HCEC 1CT (cell line): ENCODE results near the gene POGK.
"Not testable (repeated sequence)": the region's sequence is repeated elsewhere in the genome, so short reads cannot be mapped to it uniquely, and the experiment has no call there.

Experiments
- DNase-seq: peaks from one replicate; pipeline ENCODE4 v3.0.0-alpha.2; 2017

POGK gene

GRCh38 chr1:166857995-166858394, 18.7 kb downstream of the POGK start:
- DNase-seq, result no peak

GRCh38 chr1:166858726-166859419, 19.6 kb downstream of the POGK start:
- no peak for DNase-seq

GRCh38 chr1:166859597-166859996, 20.3 kb downstream of the POGK start:
- no peak for DNase-seq

- no peak for DNase-seq
Measured at GRCh38 chr1:166865926-166866325, 26.7 kb downstream of the POGK start.

- DNase-seq, result no peak
Measured at GRCh38 chr1:166868639-166869038, 29.4 kb downstream of the POGK start.

GRCh38 chr1:166869318-166870099, 30.2 kb downstream of the POGK start:
- no peak for DNase-seq

GRCh38 chr1:166870584-166870983, 31.3 kb downstream of the POGK start:
- DNase-seq, result no peak

GRCh38 chr1:166874464-166874863, 35.2 kb downstream of the POGK start:
- no peak for DNase-seq

GRCh38 chr1:166875302-166875733, 36.0 kb downstream of the POGK start:
- DNase-seq, result no peak

GRCh38 chr1:166875734-166876539, 36.7 kb downstream of the POGK start, which contains the start of gene TADA1:
TSS of gene TADA1 (minus strand) at chr1:166876264. CDS start at chr1:166876233, 31 bp downstream.
- DNase-seq, result peak; percentile 98

GRCh38 chr1:166876540-166876838, 37.2 kb downstream of the POGK start:
- DNase-seq, result no peak

GRCh38 chr1:166878173-166878917, 39.1 kb downstream of the POGK start:
- not testable (repeated sequence) for DNase-seq

GRCh38 chr1:166882893-166883292, 43.6 kb downstream of the POGK start:
- no peak for DNase-seq

- no peak for DNase-seq
Measured at GRCh38 chr1:166884040-166884642, 44.9 kb downstream of the POGK start.

- no peak for DNase-seq
Measured at GRCh38 chr1:166884971-166885370, 45.7 kb downstream of the POGK start.

GRCh38 chr1:166888373-166889111, 49.3 kb downstream of the POGK start:
- no peak for DNase-seq

GRCh38 chr1:166889776-166890175, 50.5 kb downstream of the POGK start:
- no peak for DNase-seq

- DNase-seq, result no peak
Measured at GRCh38 chr1:166895766-166896165, 56.5 kb downstream of the POGK start.

- DNase-seq, result no peak
Measured at GRCh38 chr1:166899769-166900168, 60.5 kb downstream of the POGK start.

- no peak for DNase-seq
Measured at GRCh38 chr1:166900987-166901386, 61.7 kb downstream of the POGK start.

- peak; percentile 53 for DNase-seq
Measured at GRCh38 chr1:166902279-166902678, 63.0 kb downstream of the POGK start.

- no peak for DNase-seq
Measured at GRCh38 chr1:166903232-166903631, 64.0 kb downstream of the POGK start.
